Urothelium cell line (cell line): ENCODE results near the gene AP3B1.
"Not testable (repeated sequence)": the region's sequence is repeated elsewhere in the genome, so short reads cannot be mapped to it uniquely, and the experiment has no call there.

ENCODE experiments used
- DNase-seq: peaks from one replicate; pipeline ENCODE4 v3.0.0; 2011; ENCODE audit warnings: low spot score, mixed read lengths
- FAIRE-seq: peaks from 2 replicates; lab custom pipeline; 2011; peaks lifted over from hg19 to GRCh38; lab: Jason Lieb, UNC

Gene AP3B1

GRCh38 chr5:78076351-78076750 lies 218.1 kb downstream of the AP3B1 start:
- no peak for DNase-seq
- no peak for FAIRE-seq

- FAIRE-seq, result no peak
Measured at GRCh38 chr5:78075301-78075700, 219.2 kb downstream of the AP3B1 start.

GRCh38 chr5:78070691-78071090 lies 223.8 kb downstream of the AP3B1 start:
- DNase-seq, FAIRE-seq: not testable (repeated sequence)

More at GRCh38 chr5:78075301-78075700, 219.2 kb downstream of the AP3B1 start:
- DNase-seq, result no peak

GRCh38 chr5:78067581-78067980 lies 226.9 kb downstream of the AP3B1 start:
- FAIRE-seq, DNase-seq: not testable (repeated sequence)

- DNase-seq, FAIRE-seq: not testable (repeated sequence)
Measured at GRCh38 chr5:78066722-78067121, 227.8 kb downstream of the AP3B1 start.

- FAIRE-seq (no peak), DNase-seq (no peak)
Measured at GRCh38 chr5:78065663-78066062, 228.8 kb downstream of the AP3B1 start.

- no peak for FAIRE-seq
- DNase-seq, result no peak
Measured at GRCh38 chr5:78064941-78065472, 229.5 kb downstream of the AP3B1 start.

- no peak for FAIRE-seq
Measured at GRCh38 chr5:78063495-78063894, 231.0 kb downstream of the AP3B1 start.

GRCh38 chr5:78062645-78063044 lies 231.9 kb downstream of the AP3B1 start:
- DNase-seq (no peak), FAIRE-seq (no peak)

More at GRCh38 chr5:78063495-78063894, 231.0 kb downstream of the AP3B1 start:
- DNase-seq, result no peak

- no peak for DNase-seq
Measured at GRCh38 chr5:78060421-78060820, 234.1 kb downstream of the AP3B1 start.

GRCh38 chr5:78058625-78059024 lies 235.9 kb downstream of the AP3B1 start:
- DNase-seq (no peak), FAIRE-seq (no peak)

More at GRCh38 chr5:78060421-78060820, 234.1 kb downstream of the AP3B1 start:
- no peak for FAIRE-seq

GRCh38 chr5:78056901-78057514 lies 237.5 kb downstream of the AP3B1 start:
- DNase-seq (no peak), FAIRE-seq (no peak)

GRCh38 chr5:78056053-78056452 lies 238.4 kb downstream of the AP3B1 start:
- FAIRE-seq, result no peak
- DNase-seq, result no peak

- DNase-seq (no peak), FAIRE-seq (no peak)
Measured at GRCh38 chr5:78050888-78051287, 243.6 kb downstream of the AP3B1 start.

- not testable (repeated sequence) for DNase-seq, FAIRE-seq
Measured at GRCh38 chr5:78046823-78047222, 247.7 kb downstream of the AP3B1 start.

- FAIRE-seq, result no peak
- no peak for DNase-seq
Measured at GRCh38 chr5:78046006-78046405, 248.5 kb downstream of the AP3B1 start.

GRCh38 chr5:78041805-78042204 lies 252.7 kb downstream of the AP3B1 start:
- FAIRE-seq (no peak), DNase-seq (no peak)

- FAIRE-seq, result no peak
- DNase-seq, result no peak
Measured at GRCh38 chr5:78025540-78025939, 269.0 kb downstream of the AP3B1 start.

GRCh38 chr5:78019744-78020143 lies 274.8 kb downstream of the AP3B1 start:
- no peak for DNase-seq
- FAIRE-seq, result no peak

- FAIRE-seq (no peak), DNase-seq (no peak)
Measured at GRCh38 chr5:78016863-78017529, 277.5 kb downstream of the AP3B1 start.

- DNase-seq (no peak), FAIRE-seq (no peak)
Measured at GRCh38 chr5:78009937-78010527, 284.5 kb downstream of the AP3B1 start.
